GM15510 (cell line): ENCODE data around the gene C16orf82.

ENCODE experiments used
- POLR2A ChIP-seq: IDR thresholded peaks from 3 replicates; pipeline ENCODE4 v1.6.1; 2011; ENCODE audit warnings: borderline replicate concordance; ENCODE audit not compliant: insufficient read length; ENCODE audit errors: extremely low read depth

C16orf82 gene

GRCh38 chr16:27066668-27067537 is at the start of gene C16orf82:
TSS of gene C16orf82 (plus strand) at chr16:27066927.
- TF ChIP-seq POLR2A = no peak

- no peak for TF ChIP-seq POLR2A
Observed at GRCh38 chr16:27020031-27020430, 46.7 kb upstream of the C16orf82 start.

- no peak for TF ChIP-seq POLR2A
Observed at GRCh38 chr16:27024010-27024409, 42.7 kb upstream of the C16orf82 start.

GRCh38 chr16:27025581-27025980 is 41.1 kb upstream of the C16orf82 start:
- TF ChIP-seq POLR2A = no peak

- no peak for TF ChIP-seq POLR2A
Observed at GRCh38 chr16:27027971-27028370, 38.8 kb upstream of the C16orf82 start.

- TF ChIP-seq POLR2A = no peak
Observed at GRCh38 chr16:27028591-27029110, 38.1 kb upstream of the C16orf82 start.

- TF ChIP-seq POLR2A = no peak
Observed at GRCh38 chr16:27029525-27029924, 37.2 kb upstream of the C16orf82 start.

GRCh38 chr16:27033281-27033979 is 33.3 kb upstream of the C16orf82 start:
- no peak for TF ChIP-seq POLR2A

GRCh38 chr16:27040732-27041131 is 26.0 kb upstream of the C16orf82 start:
- TF ChIP-seq POLR2A = no peak

GRCh38 chr16:27046958-27047518 is 19.7 kb upstream of the C16orf82 start:
- TF ChIP-seq POLR2A = no peak

GRCh38 chr16:27048316-27048715 is 18.4 kb upstream of the C16orf82 start:
- TF ChIP-seq POLR2A = no peak

- TF ChIP-seq POLR2A = no peak
Observed at GRCh38 chr16:27049117-27049516, 17.6 kb upstream of the C16orf82 start.

- TF ChIP-seq POLR2A = no peak
Observed at GRCh38 chr16:27052007-27052406, 14.7 kb upstream of the C16orf82 start.

GRCh38 chr16:27053996-27054395 is 12.7 kb upstream of the C16orf82 start:
- no peak for TF ChIP-seq POLR2A

- no peak for TF ChIP-seq POLR2A
Observed at GRCh38 chr16:27058299-27058698, 8.4 kb upstream of the C16orf82 start.
